GM23338 (cell line): ENCODE data around the gene RNF214. TPM values are rescaled to one million over a fixed set of nuclear protein-coding genes. Genes with fewer than 3 reads are reported as not detected.
A peak's percentile ranks its signal among the peaks of the same experiment; 100 is the strongest.

Experiments used
- ATAC-seq: fragments of 200-7000 bp; cut with Tn5 transposase; 3 replicates; pipeline ENCODE4 v1.9.1; 2020
- DNase-seq: peaks from one replicate; pipeline ENCODE4 v3.0.0-alpha.2; 2015; ENCODE audit warnings: low spot score
- H2AFZ ChIP-seq: fragments of 200-600 bp; sonication (generic); 2 replicates; pipeline ENCODE4 v1.8.0; 2016; ENCODE audit warnings: antibody characterized with exemption, mild to moderate bottlenecking, moderate library complexity
- H3F3A ChIP-seq: fragments of 200-600 bp; sonication (generic); replicated peaks from 2 replicates; pipeline ENCODE4 v1.8.0; 2017; ENCODE audit warnings: antibody characterized with exemption, mixed run types, low read depth
- H3K27ac ChIP-seq: fragments of 200-600 bp; sonication (generic); 2 replicates; pipeline ENCODE4 v1.6.1; 2016; ENCODE audit warnings: low read depth
- H3K27me3 ChIP-seq: fragments of 200-600 bp; sonication (generic); 2 replicates; pipeline ENCODE4 v1.8.0; 2016; ENCODE audit warnings: mild to moderate bottlenecking, mixed run types, moderate library complexity; ENCODE audit not compliant: insufficient read depth
- H3K36me3 ChIP-seq: fragments of 200-600 bp; sonication (generic); 2 replicates; pipeline ENCODE4 v1.8.0; 2016; ENCODE audit warnings: mild to moderate bottlenecking; ENCODE audit not compliant: insufficient read depth
- H3K4me1 ChIP-seq: fragments of 200-600 bp; sonication (generic); 2 replicates; pipeline ENCODE4 v1.8.0; 2016; ENCODE audit warnings: mild to moderate bottlenecking, moderate library complexity; ENCODE audit not compliant: insufficient read depth
- H3K4me2 ChIP-seq: fragments of 200-600 bp; sonication (generic); 2 replicates; pipeline ENCODE4 v1.7.1; 2017; ENCODE audit warnings: mixed run types
- H3K4me3 ChIP-seq: fragments of 200-600 bp; sonication (generic); 2 replicates; pipeline ENCODE4 v1.6.1; 2016; ENCODE audit warnings: mixed run types
- H3K79me2 ChIP-seq: fragments of 200-600 bp; sonication (generic); replicated peaks from 2 replicates; pipeline ENCODE4 v1.8.0; 2017; ENCODE audit warnings: mild to moderate bottlenecking; ENCODE audit not compliant: insufficient read depth
- H3K9me2 ChIP-seq: fragments of 200-600 bp; sonication (generic); 2 replicates; pipeline ENCODE4 v1.8.0; 2017; ENCODE audit not compliant: insufficient read depth
- H4K20me1 ChIP-seq: fragments of 200-600 bp; sonication (generic); replicated peaks from 2 replicates; pipeline ENCODE4 v1.8.0; 2017; ENCODE audit warnings: mild to moderate bottlenecking; ENCODE audit not compliant: insufficient read depth
- H3K27ac Mint-ChIP-seq: 2 replicates; pipeline ENCODE4 v1.8.0; 2020; ENCODE audit warnings: inconsistent platforms, mild to moderate bottlenecking, moderate library complexity, mixed read lengths
- H3K27me3 Mint-ChIP-seq: 3 replicates; pipeline ENCODE4 v1.8.0; 2022; ENCODE audit warnings: low read depth, mild to moderate bottlenecking, moderate library complexity, mixed read lengths, inconsistent platforms; ENCODE audit not compliant: insufficient read depth, poor library complexity
- H3K36me3 Mint-ChIP-seq: 3 replicates; pipeline ENCODE4 v1.8.0; 2021; ENCODE audit warnings: low read depth, mild to moderate bottlenecking, inconsistent platforms, moderate library complexity, mixed read lengths
- H3K4me1 Mint-ChIP-seq: 3 replicates; pipeline ENCODE4 v1.8.0; 2020; ENCODE audit warnings: mild to moderate bottlenecking, inconsistent platforms, mixed read lengths
- H3K4me3 Mint-ChIP-seq: 3 replicates; pipeline ENCODE4 v1.8.0; 2021; ENCODE audit warnings: moderate library complexity, mild to moderate bottlenecking, inconsistent platforms, mixed read lengths
- H3K9me3 Mint-ChIP-seq: 3 replicates; pipeline ENCODE4 v1.8.0; 2020; ENCODE audit warnings: moderate library complexity, mild to moderate bottlenecking, inconsistent platforms, mixed read lengths
- CREB1 ChIP-seq: fragments of 250-450 bp; sonication (Bioruptor Pico); IDR thresholded peaks from 2 replicates; pipeline ENCODE4 v1.5.0; 2020; ENCODE audit warnings: low read depth, mild to moderate bottlenecking, moderate library complexity
- CTCF ChIP-seq, 2 experiments: fragments of 200-600 bp in 1 of 2; sonication (generic) in 1 of 2; conservative IDR thresholded peaks; 2 replicates each; pipeline versions ENCODE4 v1.5.1 to v1.6.1; 2016 to 2017; ENCODE audit warnings: antibody characterized with exemption in 2 of 2, low read depth in 2 of 2, mild to moderate bottlenecking in 2 of 2, moderate library complexity in 1 of 2
- ETS1 ChIP-seq: IDR thresholded peaks from 2 replicates; pipeline ENCODE4 v1.6.1; 2016; ENCODE audit warnings: antibody characterized with exemption
- EZH2 ChIP-seq: fragments of 200-600 bp; sonication (generic); IDR thresholded peaks from one replicate; pipeline ENCODE4 v1.8.0; 2017; ENCODE audit warnings: antibody characterized with exemption, mild to moderate bottlenecking, low read depth; ENCODE audit not compliant: unreplicated experiment
- EZH2phosphoT487 ChIP-seq: fragments of 200-600 bp; sonication (generic); IDR thresholded peaks from one replicate; pipeline ENCODE4 v1.8.1; 2018; ENCODE audit warnings: antibody characterized with exemption; ENCODE audit not compliant: unreplicated experiment
- JUNB ChIP-seq: IDR thresholded peaks from one replicate; pipeline ENCODE4 v1.6.1; 2016; ENCODE audit warnings: antibody characterized with exemption; ENCODE audit not compliant: unreplicated experiment
- NANOG ChIP-seq: IDR thresholded peaks from 2 replicates; pipeline ENCODE4 v1.6.1; 2016; ENCODE audit warnings: antibody characterized with exemption, borderline replicate concordance
- POLR2AphosphoS5 ChIP-seq: IDR thresholded peaks from 2 replicates; pipeline ENCODE4 v1.6.1; 2016; ENCODE audit warnings: antibody characterized with exemption, low read depth
- REST ChIP-seq: IDR thresholded peaks from one replicate; pipeline ENCODE4 v1.6.1; 2018; ENCODE audit warnings: antibody characterized with exemption; ENCODE audit not compliant: unreplicated experiment
- STAT1 ChIP-seq: IDR thresholded peaks from one replicate; pipeline ENCODE4 v1.6.1; 2016; ENCODE audit warnings: antibody characterized with exemption; ENCODE audit not compliant: unreplicated experiment
- ZNF114 ChIP-seq: fragments of 250-450 bp; sonication (Bioruptor Pico); IDR thresholded peaks from 2 replicates; pipeline ENCODE4 v1.5.0; 2020; ENCODE audit warnings: mild to moderate bottlenecking, moderate library complexity
- ZNF331 ChIP-seq: fragments of 250-450 bp; sonication (Bioruptor Pico); IDR thresholded peaks from 2 replicates; pipeline ENCODE4 v1.5.0; 2020; ENCODE audit warnings: low read depth, mild to moderate bottlenecking, moderate library complexity
- ZNF462 ChIP-seq: fragments of 250-450 bp; sonication (Bioruptor Pico); IDR thresholded peaks from 2 replicates; pipeline ENCODE4 v1.5.0; 2020; ENCODE audit warnings: mild to moderate bottlenecking, moderate library complexity
- polyA plus RNA-seq: library from polyadenylated mRNA; unstranded; fragments of >200 nt; fragmentation: Nextera tagmentation; extraction: Ambion mirVana; gene quantifications from 2 replicates; pipeline ENCODE4 v1.2.1, GENCODE V29; 2016
- total RNA-seq: library from RNA; depleted of rRNA; stranded (reverse); fragments of >200 nt; shearing (Covaris generic); gene quantifications from 2 replicates; pipeline ENCODE4 v1.2.3, GENCODE V29; 2014

Gene RNF214
- total and polyA plus RNA-seq, 2 experiments from 2014 or later: 19.4 to 28.4 TPM

- ATAC-seq (no peak), DNase-seq (no peak)
- Histone ChIP-seq H4K20me1 (no peaks in the 10 kb centered on the region), H3K36me3 (no peaks in the 10 kb centered on the region), H3K27ac (peak overlapping the region; percentile 26; the same call in 1 of the 2 replicates), H2AFZ (no peak overlapping the region), H3K9me2 (no peaks in the 10 kb centered on the region), H3K4me3 (no peak overlapping the region), H3F3A (no peaks in the 10 kb centered on the region), H3K4me2 (no peak overlapping the region), H3K27me3 (no peaks in the 10 kb centered on the region), H3K4me1 (peaks cover 13% of the 10 kb centered on the region; the same call in 1 of the 2 replicates), H3K79me2 (no peaks in the 10 kb centered on the region)
- TF ChIP-seq STAT1: no peak
- TF ChIP-seq ZNF331 (CRISPR knock-in tag): no peak
- no peak for TF ChIP-seq EZH2
- no peak for TF ChIP-seq REST
- TF ChIP-seq EZH2phosphoT487: no peak
- TF ChIP-seq CTCF (conservative IDR thresholded peaks at IDR 0.05; ENCODE audit: low read depth in 2 of 2): no peak
- no peak for TF ChIP-seq POLR2AphosphoS5
- TF ChIP-seq ZNF114 (CRISPR knock-in tag): no peak
- no peak for TF ChIP-seq ETS1
- no peak for TF ChIP-seq ZNF462 (CRISPR knock-in tag)
- TF ChIP-seq JUNB: no peak
- TF ChIP-seq NANOG: no peak
- TF ChIP-seq CREB1 (CRISPR knock-in tag): no peak
- no peak overlapping the region for H3K27ac Mint-ChIP-seq
- H3K4me1 Mint-ChIP-seq: peaks cover 16% of the 10 kb centered on the region
- no peaks in the 10 kb centered on the region for H3K36me3 Mint-ChIP-seq
- H3K27me3 Mint-ChIP-seq: peaks cover 16% of the 10 kb centered on the region
- no peaks in the 10 kb centered on the region for H3K9me3 Mint-ChIP-seq
- no peak overlapping the region for H3K4me3 Mint-ChIP-seq
These were observed 86.3 kb downstream of the RNF214 start for GRCh38 chr11:117318738-117319137.
